GM18505 (cell line): ENCODE results near the gene UBAP2L.
"Not testable (repeated sequence)": the region's sequence is repeated elsewhere in the genome, so short reads cannot be mapped to it uniquely, and the experiment has no call there.

ENCODE experiments used
- ATAC-seq: cut with Tn5 transposase; IDR thresholded peaks from one replicate; pipeline ENCODE4 v1.9.1; 2021; ENCODE audit not compliant: unreplicated experiment
- POLR2A ChIP-seq: IDR thresholded peaks from 4 replicates; pipeline ENCODE4 v1.6.1; 2011; ENCODE audit warnings: borderline replicate concordance; ENCODE audit not compliant: insufficient read depth, insufficient read length; ENCODE audit errors: extremely low read depth

UBAP2L gene

GRCh38 chr1:154183046-154183915 is 37.5 kb upstream of the UBAP2L start:
- peak; percentile 94 for TF ChIP-seq POLR2A
- ATAC-seq: peak; percentile 64

GRCh38 chr1:154186177-154186576 is 34.6 kb upstream of the UBAP2L start:
- ATAC-seq: no peak
- no peak for TF ChIP-seq POLR2A

- ATAC-seq: no peak
- TF ChIP-seq POLR2A: no peak
Observed at GRCh38 chr1:154186852-154187501, 33.8 kb upstream of the UBAP2L start.

GRCh38 chr1:154190550-154190949 is 30.2 kb upstream of the UBAP2L start:
- ATAC-seq: no peak
- TF ChIP-seq POLR2A: no peak

GRCh38 chr1:154191990-154192461 is 28.7 kb upstream of the UBAP2L start, which contains the start of gene TPM3:
Gene TPM3, minus strand, starts transcription at chr1:154192100. Its CDS starts 82 bp downstream, at chr1:154192018.
- no peak for ATAC-seq

GRCh38 chr1:154192476-154192875 is 28.3 kb upstream of the UBAP2L start:
- no peak for ATAC-seq
- no peak for TF ChIP-seq POLR2A

More at GRCh38 chr1:154191990-154192461, 28.7 kb upstream of the UBAP2L start, which contains the start of gene TPM3:
- no peak for TF ChIP-seq POLR2A

- ATAC-seq: no peak
Observed at GRCh38 chr1:154193821-154194220, 26.9 kb upstream of the UBAP2L start.

GRCh38 chr1:154198756-154199562 is 21.8 kb upstream of the UBAP2L start:
- ATAC-seq: no peak

More at GRCh38 chr1:154193821-154194220, 26.9 kb upstream of the UBAP2L start:
- no peak for TF ChIP-seq POLR2A

GRCh38 chr1:154199563-154199879 is 21.2 kb upstream of the UBAP2L start:
- no peak for ATAC-seq
- TF ChIP-seq POLR2A: no peak

More at GRCh38 chr1:154198756-154199562, 21.8 kb upstream of the UBAP2L start:
- no peak for TF ChIP-seq POLR2A

GRCh38 chr1:154205778-154206177 is 15.0 kb upstream of the UBAP2L start:
- ATAC-seq: not testable (repeated sequence)
- peak; percentile 11 for TF ChIP-seq POLR2A

GRCh38 chr1:154206196-154206595 is 14.6 kb upstream of the UBAP2L start, which contains the start of gene CFAP141:
Gene CFAP141, minus strand, starts transcription at chr1:154206333. Its CDS starts 26 bp downstream, at chr1:154206307.
- TF ChIP-seq POLR2A: no peak
- no peak for ATAC-seq

GRCh38 chr1:154207262-154207661 is 13.5 kb upstream of the UBAP2L start:
- no peak for ATAC-seq
- no peak for TF ChIP-seq POLR2A
